ENCODE data around the gene ZNF282.

The ZNF282 gene

GRCh38 chr7:149194799-149195179 is 557 bp upstream of the ZNF282 start:
- no peak for TF ChIP-seq CTCF (IDR thresholded peaks at IDR 0.05; ENCODE audit: low read depth, low read length)

GRCh38 chr7:149196151-149196704 is 882 bp downstream of the ZNF282 start:
- no peak for TF ChIP-seq CTCF (IDR thresholded peaks at IDR 0.05; ENCODE audit: low read depth, low read length)

More at GRCh38 chr7:149194799-149195179, 557 bp upstream of the ZNF282 start:
- H3K4me3 ChIP-seq (ENCODE audit: low read depth, low read length), result peak overlapping the region; percentile 86

GRCh38 chr7:149196705-149197171 is 1.4 kb downstream of the ZNF282 start:
- no peak for TF ChIP-seq CTCF (IDR thresholded peaks at IDR 0.05; ENCODE audit: low read depth, low read length)
- H3K4me3 ChIP-seq (ENCODE audit: low read depth, low read length), result peak overlapping the region; percentile 86

More at GRCh38 chr7:149196151-149196704, 882 bp downstream of the ZNF282 start:
- H3K4me3 ChIP-seq (ENCODE audit: low read depth, low read length), result peak overlapping the region; percentile 86

GRCh38 chr7:149197675-149198074 is 2.3 kb downstream of the ZNF282 start:
- no peak for TF ChIP-seq CTCF (IDR thresholded peaks at IDR 0.05; ENCODE audit: low read depth, low read length)
- H3K4me3 ChIP-seq (ENCODE audit: low read depth, low read length), result no peak overlapping the region

GRCh38 chr7:149198161-149198816 is 2.9 kb downstream of the ZNF282 start:
- no peak for TF ChIP-seq CTCF (IDR thresholded peaks at IDR 0.05; ENCODE audit: low read depth, low read length)
- no peak overlapping the region for H3K4me3 ChIP-seq (ENCODE audit: low read depth, low read length)

- no peak overlapping the region for H3K4me3 ChIP-seq (ENCODE audit: low read depth, low read length)
- no peak for TF ChIP-seq CTCF (IDR thresholded peaks at IDR 0.05; ENCODE audit: low read depth, low read length)
Measured at GRCh38 chr7:149199234-149199995, 4.1 kb downstream of the ZNF282 start.

- H3K4me3 ChIP-seq (ENCODE audit: low read depth, low read length), result no peak overlapping the region
- no peak for TF ChIP-seq CTCF (IDR thresholded peaks at IDR 0.05; ENCODE audit: low read depth, low read length)
Measured at GRCh38 chr7:149202831-149203231, 7.5 kb downstream of the ZNF282 start.
